ENCODE measurements around the gene WNK1.

DNA sequence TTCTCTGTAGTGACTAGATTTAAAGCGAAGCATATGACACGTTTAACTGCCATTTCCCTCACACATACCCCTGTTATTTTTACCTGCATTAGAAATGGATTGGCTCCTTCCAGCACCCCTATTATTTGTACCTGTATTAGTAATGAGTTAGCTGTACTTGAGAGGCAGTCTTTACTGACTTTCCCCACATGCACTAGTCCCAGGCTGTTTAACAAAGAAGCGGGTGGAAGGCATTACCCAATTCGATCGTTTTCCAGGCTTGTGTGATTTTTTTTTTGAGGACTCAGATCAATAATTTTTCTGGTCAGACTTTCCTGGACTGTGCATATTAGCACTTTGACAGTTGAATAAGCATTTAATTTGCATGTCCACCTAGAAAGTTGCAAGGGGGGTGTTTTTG lies 150.7 kb downstream of the WNK1 start:
- TF ChIP-seq, protein P1, sequence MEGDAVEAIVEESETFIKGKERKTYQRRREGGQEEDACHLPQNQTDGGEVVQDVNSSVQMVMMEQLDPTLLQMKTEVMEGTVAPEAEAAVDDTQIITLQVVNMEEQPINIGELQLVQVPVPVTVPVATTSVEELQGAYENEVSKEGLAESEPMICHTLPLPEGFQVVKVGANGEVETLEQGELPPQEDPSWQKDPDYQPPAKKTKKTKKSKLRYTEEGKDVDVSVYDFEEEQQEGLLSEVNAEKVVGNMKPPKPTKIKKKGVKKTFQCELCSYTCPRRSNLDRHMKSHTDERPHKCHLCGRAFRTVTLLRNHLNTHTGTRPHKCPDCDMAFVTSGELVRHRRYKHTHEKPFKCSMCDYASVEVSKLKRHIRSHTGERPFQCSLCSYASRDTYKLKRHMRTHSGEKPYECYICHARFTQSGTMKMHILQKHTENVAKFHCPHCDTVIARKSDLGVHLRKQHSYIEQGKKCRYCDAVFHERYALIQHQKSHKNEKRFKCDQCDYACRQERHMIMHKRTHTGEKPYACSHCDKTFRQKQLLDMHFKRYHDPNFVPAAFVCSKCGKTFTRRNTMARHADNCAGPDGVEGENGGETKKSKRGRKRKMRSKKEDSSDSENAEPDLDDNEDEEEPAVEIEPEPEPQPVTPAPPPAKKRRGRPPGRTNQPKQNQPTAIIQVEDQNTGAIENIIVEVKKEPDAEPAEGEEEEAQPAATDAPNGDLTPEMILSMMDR (IDR thresholded peaks at IDR 0.05): no peak
- no peak for TF ChIP-seq POLR2A (IDR thresholded peaks at IDR 0.05)

All from lower leg skin (tissue), 3 donors.